Measurements from ENCODE around the gene SDK2.
"Not testable (repeated sequence)": the region's sequence is repeated elsewhere in the genome, so short reads cannot be mapped to it uniquely, and the experiment has no call there.

SDK2 gene

GRCh38 chr17:73312887-73313286 is 331.4 kb downstream of the SDK2 start:
- not testable (repeated sequence) for DNase-seq (ENCODE audit: low read depth in 2 of 3, low spot score in 2 of 3)

DNA sequence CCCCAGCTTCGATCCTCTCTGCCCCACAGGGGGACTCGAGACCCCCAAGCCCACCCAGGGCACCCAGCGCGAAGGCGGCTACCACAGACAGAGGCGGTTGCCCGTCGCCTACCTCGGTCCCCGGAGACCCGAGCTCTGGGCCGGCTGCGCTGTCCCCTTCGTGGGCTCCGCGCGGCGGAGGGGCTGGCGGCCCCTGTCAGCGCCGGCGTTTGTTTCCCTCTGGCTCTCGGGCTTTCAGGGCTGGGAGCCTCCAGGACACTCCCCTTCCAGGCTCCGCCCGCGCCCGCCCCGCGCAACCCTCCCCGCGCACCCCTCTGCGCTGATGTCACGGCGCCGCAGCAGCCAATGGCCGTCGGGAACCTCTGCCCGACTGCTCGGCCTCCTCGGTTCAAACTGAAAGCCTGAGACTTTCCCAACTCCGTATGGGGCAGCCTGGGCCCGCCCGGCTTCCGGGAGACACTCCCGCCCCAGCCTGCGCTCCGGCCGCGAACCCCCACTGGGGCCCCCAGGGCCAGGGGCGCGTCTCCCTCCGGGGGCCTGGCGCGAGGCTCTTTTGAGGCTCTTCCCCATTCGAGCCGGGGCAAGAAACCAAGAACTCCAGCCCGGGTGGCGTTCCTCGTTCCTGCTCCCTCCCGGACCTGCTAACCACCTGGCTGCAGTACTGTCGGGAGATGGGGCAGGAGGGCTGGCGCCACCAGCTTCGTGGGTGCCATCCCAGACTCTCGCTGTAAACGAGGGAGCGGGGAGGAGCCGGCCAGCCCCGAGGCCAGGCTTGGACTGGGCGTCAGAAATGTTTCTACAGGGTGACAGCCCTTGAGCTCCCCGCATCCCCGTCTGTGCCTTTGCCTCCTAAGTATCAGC is 332.2 kb downstream of the SDK2 start, which contains the start of gene CDC42EP4:
CDC42EP4 (minus strand) TSS at position 221 of the 861 bp plus-strand sequence. CDS start 25,501 bp downstream, outside the sequence.
- peak; percentile 70 to 72 (median 71) for DNase-seq (ENCODE audit: low read depth in 2 of 3, low spot score in 2 of 3)

DNA sequence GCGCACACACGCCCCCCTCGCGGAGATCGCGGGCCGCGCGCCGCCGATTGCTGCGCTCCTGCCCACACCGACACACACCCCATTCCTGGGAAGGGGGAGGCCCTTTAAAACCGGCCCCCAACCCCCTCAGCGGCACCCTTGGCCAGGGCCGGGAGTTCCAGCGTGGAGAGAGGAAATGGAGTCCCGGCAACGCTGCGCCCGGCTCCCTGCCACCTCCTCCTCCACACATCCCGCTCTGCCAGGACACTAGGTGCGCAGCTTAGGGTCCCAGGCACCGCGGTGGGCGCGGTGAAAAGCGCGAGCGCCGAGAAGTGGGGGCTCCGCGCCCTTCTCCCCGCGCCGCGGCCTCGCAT is 332.8 kb downstream of the SDK2 start:
- peak in 1 of 3 experiments; percentile 9 for DNase-seq (ENCODE audit: low read depth in 2 of 3, low spot score in 2 of 3)

DNA sequence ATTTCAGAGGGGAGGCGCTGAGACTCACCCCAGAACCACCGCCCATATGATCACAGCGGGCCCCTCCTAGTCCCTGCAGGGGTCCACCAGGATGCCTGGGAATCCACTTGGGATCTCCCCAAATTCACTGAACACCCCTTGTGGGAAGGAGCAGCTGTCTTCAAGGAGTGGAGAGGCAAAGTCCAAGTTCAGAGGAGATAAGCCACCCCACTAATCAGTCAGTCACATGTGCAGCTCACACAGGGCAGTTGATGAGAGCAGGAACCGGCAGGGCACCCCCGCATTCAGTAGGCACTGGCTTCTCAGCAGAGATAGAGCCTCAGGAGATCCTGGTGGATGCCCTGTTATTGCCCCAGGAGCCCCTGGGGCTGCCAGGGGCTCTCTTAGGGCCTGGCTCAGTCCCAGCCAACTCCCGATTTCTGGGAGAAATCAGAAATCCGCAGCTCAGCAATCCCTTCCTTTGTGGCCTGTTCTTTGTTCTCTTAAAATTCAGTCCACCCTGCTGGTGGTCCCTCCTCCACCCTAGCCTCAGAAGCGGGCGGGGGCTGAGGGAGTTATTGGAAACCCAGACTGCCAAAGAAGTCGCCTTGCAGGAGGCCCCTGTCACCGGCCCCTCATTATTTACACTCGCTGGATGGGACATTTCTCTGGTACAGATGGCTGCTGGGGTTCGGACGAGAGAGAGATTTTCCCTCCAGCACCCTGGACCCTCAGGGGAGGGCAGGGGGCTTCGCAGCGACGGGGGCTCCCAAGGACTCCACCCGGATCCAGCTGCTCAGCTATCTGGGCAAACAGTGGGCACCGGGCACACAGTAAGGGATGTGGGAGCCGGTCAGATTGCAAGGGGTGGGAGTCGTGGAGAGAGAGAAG is 334.3 kb downstream of the SDK2 start:
- DNase-seq (ENCODE audit: low read depth in 2 of 3, low spot score in 2 of 3): no peak

- not testable (repeated sequence) for DNase-seq (ENCODE audit: low read depth in 2 of 3, low spot score in 2 of 3)
These were observed 335.3 kb downstream of the SDK2 start for GRCh38 chr17:73308959-73309358.

DNA sequence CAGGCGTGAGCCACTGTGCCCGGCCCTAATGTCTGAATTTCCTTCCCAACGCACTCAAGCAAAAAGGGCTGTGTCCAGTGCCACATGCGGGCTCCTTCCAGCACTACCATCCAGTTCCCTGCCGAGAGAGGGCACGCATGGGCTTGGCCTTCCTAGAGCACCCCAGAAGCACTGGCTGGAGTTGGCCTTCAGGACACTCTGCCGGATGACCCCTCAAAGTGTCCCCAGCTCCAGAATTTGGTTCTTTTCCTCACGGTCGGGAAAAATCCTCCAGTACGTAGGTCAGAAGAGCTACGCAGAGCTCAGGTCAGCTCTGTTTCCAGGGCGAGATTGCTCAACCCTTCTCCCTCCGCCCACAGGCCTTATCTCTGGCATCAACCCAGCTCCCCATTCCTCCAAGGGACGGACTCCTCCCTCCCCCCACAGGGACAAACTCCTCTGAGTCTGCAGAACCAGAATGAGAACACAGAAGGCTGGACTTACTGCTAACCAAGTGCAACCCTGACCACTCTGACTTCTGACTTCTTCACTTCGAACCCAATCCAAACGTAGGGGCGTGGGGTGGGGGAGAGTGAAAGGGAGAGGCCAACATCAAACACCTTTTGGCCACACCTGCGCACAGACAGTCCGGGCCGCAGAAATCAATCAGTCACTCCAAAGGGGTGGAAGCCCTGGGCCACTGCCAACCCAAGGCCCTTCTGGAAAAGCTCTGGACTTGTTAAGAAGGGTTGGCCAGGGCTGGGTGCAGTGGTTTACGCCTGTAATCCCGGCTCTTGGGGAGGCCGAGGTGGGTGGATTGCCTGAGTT is 336.0 kb downstream of the SDK2 start:
- no peak for DNase-seq (ENCODE audit: low read depth in 2 of 3, low spot score in 2 of 3)

DNA sequence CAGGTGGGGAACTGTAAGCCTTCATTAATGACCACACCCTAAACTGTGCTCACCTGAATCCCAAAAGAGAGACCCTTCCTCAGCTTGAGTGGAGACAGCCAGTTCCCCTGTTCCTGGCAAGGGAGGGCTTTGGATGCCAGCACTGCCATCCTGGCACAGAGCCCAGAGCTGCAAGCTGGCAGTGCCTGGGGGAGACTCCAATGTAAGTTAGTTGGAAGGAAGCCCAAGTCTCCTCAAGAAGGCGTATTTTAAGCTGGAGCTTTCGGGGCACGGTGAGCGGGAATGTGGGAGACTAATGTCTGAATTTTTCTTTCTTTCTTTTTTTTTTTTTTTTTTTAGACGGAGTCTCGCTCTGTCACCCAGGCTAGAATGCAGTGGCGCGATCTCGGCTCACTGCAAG is 337.1 kb downstream of the SDK2 start:
- no peak for DNase-seq (ENCODE audit: low read depth in 2 of 3, low spot score in 2 of 3)

DNA sequence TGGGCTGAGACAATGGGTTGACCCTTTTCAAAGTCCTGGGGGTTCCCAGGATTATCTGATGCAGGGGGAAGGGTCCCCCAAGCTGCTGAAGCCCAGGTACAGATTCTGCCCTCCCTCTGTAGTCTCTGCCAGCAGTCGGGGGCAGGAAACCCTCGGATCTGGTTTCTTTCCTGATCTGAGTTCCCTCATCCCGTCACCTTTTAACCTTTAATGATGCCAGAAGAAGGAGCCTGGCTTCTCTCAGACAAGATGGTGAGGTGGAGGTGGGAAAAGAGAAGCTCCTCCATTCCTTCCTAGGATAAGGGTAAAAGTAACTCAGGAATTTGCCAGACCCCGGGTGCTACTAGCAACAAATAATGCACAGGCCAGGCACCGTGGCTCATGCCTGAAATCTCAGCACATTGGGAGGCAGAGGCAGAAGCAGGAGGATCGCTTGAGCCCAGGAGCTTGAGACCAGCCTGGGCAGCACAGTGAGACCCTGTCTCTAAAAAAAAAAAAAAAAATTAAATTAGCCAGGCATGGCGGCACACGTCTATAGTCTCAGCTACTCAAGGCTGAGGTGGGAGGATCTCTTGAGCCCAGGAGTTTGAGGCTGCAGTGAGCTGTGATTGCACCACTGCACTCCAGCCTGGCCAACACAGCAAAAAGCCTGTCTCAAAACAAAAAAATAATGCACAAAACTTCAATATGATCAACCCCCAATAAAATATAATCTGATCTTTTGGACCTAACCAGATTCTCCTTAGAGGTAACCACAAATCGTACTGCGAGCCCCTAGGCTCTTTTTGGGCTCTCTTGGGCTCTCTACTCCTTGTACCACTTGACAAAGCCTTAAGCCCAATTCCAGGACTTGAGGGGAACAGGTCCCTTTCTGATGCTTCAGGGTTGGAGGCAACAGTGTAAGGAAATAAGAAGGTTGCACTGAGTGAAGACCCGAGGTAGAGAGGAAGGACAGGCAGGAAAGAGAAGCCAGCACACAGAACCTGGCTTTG is 338.1 kb downstream of the SDK2 start:
- no peak for DNase-seq (ENCODE audit: low read depth in 2 of 3, low spot score in 2 of 3)

DNA sequence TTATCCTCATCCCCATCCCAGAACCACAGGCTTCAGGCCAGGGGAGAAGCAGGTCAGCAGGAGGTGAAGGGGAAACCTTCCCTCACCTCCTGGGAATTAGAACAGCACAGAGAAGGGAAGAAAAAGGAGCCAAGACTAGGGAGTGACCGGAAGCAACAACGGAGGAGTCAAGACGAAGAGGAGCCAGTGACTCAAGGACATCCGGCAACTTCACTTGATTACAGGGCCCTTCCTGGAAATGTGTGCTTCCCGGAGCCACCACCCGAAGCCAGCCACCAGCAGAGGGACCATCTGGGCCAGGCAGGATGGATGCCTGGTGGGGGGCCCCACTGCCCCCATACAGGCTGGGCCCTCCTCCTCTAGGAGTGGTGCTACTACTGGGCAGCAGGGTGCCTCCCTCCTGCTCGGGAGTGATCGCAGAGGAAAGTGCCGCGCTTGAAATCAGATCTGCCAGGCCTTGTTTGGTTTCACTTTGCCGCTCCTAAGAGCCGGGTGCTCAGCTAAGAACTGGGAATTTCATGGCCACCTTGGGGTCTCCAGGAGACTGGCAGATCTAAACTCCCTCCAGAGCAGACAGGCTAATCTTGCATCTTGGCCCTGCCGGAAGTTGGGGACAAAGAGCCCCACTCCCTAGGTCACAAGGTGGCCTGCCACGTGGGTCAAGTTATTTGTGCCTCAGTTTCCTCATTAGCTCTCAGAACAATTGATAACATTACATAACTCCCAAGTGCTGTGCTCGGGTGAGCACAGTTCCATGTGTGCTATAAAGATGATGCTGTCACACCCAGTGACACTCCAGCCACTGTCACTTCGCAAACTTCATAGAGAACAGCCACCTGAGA is 339.1 kb downstream of the SDK2 start:
- DNase-seq (ENCODE audit: low read depth in 2 of 3, low spot score in 2 of 3): no peak

DNA sequence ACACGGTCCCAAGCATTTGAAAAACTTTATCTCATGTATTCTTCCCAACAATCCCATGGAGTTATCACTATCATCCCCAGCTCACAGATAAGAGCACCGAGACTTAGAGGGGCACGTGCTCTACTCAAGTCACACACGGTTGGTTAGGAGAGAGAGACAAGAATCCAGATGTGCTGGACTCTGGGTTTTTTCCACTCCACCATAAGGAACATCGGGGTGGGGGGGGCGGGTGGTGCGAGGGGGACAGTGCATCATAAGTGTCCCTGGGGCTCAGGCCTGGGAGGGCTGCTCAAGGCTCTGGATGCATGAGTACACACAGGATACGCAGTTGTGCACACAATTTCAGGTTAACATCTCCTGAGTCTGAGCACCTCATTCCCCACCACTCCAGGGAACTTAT is 339.8 kb downstream of the SDK2 start:
- DNase-seq (ENCODE audit: low read depth in 2 of 3, low spot score in 2 of 3): no peak

GRCh38 chr17:73302189-73302588 is 342.1 kb downstream of the SDK2 start:
- no peak for DNase-seq (ENCODE audit: low read depth in 2 of 3, low spot score in 2 of 3)

DNA sequence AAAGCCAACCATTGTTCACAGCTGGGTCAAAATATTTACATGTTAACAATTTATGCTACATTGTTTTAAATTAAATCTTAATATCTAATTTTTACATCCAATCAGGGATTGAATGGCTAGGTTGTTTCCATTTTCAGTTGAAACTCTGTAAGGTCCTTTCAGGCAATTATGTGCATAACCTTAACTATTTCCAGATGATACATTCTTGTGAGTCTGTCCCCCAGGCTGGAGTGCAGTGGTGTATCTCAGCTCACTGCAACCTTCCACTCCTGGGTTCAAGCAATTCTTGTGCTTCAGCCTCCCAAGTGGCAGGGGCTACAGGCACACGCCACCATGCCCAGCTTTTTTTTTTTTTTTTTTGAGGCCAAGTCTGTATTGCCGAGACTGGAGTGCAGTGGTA is 342.9 kb downstream of the SDK2 start:
- no peak for DNase-seq (ENCODE audit: low read depth in 2 of 3, low spot score in 2 of 3)

DNA sequence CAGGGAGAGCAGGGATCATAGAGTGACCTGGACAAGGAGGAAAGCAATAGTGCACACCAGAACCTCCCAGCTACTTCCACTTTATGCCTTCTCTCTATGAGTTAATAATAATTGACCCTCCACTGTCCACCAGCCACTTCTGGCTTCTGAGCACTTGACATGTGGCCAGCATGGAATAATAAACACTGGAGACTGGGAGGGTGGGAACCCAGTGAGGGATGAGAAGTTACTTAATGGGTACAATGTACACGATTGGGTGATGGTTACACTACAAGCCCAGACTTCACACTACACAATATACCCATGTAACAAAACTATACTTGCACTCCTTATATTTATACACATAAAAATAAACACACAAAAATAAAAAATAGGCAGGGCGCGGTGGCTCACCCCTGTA is 343.9 kb downstream of the SDK2 start:
- DNase-seq (ENCODE audit: low read depth in 2 of 3, low spot score in 2 of 3): no peak

GRCh38 chr17:73297934-73298861 is 346.0 kb downstream of the SDK2 start:
- no peak for DNase-seq (ENCODE audit: low read depth in 2 of 3, low spot score in 2 of 3)

DNA sequence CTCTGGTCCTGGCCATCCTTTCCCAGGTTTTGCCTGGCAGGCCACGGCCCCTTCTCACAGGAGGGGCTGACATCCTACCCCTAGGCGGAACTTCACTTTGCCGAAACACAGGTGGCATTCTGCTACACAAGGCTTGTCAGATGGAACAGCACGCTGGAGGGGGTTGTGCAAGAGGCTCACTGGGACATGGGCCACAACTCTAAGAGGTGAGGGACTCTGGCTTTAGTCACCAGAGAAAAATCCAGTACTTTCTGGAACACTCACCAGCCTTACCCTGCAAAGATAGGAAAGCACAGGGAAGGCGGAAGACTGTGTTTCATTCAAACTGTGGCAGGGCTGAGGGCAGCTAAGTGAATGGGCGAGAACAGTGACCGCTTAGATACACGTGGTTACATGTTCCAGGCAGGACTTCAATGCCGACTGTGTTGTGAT is 350.7 kb downstream of the SDK2 start:
- DNase-seq (ENCODE audit: low read depth in 2 of 3, low spot score in 2 of 3): no peak

DNA sequence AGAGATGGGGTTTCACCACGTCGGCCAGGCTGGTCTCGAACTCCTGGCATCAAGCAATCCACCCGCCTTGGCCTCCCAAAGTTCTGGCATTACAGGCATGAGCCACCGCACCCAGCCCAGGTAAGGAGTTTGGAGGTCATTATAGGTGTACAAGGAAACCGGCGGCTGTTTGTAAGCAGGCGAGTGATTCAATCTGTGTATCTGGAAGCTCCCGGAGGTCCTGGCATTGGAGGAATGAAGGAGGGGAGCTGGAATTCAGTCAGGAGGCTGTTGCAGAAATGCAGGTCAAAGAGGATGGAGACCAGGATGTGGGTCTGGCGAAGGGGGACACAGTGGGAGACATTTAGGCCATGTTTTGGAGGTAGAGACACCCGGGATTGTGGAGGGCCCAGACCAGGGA is 351.2 kb downstream of the SDK2 start:
- DNase-seq (ENCODE audit: low read depth in 2 of 3, low spot score in 2 of 3): no peak

DNA sequence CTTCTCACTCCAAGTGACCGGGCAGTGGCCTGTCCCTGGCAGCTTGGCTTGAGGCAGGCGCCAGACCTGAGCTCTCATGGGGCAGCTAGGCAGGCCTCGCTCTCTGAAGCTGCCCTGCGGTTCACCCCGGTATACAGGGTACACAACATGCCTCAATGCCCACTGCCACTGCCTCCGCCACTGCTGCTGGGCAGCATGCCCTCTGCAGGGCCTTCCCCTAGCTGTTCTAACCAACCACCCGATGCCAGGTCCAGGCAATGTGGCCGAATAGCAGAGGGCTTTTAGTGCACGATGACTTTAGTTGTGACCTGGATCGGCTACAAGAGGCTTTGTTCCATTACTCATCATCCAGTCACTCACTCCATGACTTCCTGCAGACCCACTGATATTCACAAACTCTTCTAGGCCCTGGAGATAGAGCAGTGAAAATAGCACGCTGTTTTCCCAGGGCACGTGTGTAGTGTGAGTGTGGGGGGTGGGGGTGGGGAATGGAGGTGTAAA is 352.2 kb downstream of the SDK2 start:
- DNase-seq (ENCODE audit: low read depth in 2 of 3, low spot score in 2 of 3): no peak

DNA sequence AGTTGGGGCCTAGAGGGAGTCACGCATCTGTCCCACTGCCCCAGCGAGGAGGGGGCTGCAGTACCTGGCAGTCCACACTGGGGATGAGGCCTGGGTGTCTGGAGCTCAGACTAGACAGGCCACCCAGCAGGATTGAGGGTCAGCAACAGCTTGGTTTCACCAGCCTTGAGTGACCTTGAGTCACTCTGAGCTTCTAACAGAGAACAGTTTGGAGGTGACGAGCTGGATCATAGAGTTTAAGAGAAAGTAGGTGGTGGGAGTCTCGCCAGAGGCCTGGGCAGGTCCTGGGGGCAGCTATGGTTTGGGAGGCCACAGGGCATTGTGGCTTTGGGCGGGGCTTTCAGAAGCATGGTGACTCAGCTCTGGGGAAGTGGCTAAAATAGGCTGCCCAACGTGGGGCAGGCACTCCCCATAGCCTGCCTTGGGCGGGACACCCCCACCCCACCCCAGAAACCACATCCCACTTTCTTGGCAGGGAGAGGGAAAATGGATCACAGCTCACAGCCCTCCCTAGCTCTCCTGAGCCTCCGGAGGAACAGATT is 352.9 kb downstream of the SDK2 start:
- DNase-seq (ENCODE audit: low read depth in 2 of 3, low spot score in 2 of 3): no peak

Measured in activated CD8-positive, alpha-beta memory T cell treated with anti-CD3 and anti-CD28 coated beads for 48 hours (primary cell).